ENCODE measurements around the gene SH3GLB1.

SH3GLB1 gene

DNA sequence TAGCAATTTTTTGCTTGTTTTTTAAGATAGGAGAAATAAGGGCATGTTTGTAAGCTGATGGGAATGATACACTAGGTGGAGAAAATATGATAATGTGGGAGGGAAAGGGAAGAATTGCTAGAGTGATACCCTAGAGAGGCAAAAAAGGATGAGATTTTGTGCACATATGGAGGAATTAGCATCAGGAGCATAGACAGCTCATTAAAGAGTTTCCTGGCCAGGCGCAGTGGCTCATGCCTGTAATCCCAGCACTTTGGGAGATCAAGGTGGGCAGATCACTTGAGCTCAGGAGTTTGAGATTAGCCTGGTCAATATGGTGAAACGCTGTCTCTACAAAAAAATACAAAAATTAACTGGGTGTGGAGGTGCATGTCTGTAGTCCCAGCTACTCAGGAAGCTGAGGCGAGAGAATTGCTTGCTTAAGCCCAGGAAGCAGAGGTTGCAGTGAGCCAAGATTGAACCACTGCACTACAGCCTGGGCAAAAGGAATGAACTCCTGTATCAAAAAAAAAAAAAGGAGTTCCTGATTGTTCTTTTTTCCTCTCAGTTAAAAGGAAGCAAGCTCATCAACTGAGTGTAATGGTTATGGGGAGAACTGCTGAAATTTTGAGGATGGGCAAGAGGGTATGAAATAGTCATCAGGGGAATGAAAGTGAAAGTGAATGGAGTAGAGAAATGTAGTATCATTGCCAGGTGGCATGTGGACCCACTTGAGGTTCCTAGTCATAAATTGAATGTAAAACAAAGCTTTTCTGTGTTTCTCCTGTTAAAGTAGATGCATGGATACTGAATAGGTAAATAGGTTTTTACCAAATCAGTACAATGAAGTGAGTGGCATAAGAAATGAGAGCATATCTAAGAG lies 35.5 kb downstream of the SH3GLB1 start:
- DNase-seq: no peak

DNA sequence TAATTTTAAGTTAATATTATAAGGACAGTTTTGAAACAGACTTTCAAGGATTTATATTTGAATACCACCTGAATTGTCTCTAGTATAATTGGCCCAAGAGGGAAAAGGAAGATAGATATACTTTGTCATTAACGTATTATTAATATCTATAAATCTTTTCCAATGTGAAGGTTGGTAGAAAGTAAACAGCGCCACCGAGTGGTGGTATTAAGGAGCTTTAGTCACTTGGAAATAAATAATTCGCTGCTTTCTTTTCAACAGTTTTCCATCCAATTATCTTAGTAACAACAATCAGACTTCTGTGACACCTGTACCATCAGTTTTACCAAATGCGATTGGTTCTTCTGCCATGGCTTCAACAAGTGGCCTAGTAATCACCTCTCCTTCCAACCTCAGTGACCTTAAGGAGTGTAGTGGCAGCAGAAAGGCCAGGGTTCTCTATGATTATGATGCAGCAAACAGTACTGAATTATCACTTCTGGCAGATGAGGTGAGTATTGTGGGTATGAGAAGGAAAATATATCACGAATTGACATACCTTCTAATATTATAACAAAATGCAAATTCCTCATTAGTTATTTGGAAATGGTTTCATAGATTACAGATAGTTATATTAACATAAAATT lies 37.7 kb downstream of the SH3GLB1 start:
- DNase-seq: peak; percentile 35

DNA sequence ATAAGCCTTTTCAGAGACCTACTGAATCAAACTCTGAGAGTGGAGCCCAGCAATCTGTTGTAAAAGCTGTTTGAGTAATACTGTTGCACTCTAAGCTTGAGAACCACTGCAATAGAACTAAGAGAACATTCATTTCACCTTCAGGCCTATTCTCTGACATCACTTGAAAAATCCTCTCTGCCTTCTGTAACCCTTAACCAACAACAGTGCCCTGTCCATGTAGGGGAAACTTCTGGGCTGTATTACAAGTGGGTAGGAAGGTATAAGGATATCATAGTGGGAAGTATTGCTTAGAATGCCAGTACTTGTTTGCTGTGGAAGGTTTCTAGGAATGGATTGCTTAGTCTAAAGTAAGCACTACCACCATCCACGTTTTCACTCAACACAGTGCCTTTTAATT lies 42.9 kb downstream of the SH3GLB1 start:
- DNase-seq: no peak

DNA sequence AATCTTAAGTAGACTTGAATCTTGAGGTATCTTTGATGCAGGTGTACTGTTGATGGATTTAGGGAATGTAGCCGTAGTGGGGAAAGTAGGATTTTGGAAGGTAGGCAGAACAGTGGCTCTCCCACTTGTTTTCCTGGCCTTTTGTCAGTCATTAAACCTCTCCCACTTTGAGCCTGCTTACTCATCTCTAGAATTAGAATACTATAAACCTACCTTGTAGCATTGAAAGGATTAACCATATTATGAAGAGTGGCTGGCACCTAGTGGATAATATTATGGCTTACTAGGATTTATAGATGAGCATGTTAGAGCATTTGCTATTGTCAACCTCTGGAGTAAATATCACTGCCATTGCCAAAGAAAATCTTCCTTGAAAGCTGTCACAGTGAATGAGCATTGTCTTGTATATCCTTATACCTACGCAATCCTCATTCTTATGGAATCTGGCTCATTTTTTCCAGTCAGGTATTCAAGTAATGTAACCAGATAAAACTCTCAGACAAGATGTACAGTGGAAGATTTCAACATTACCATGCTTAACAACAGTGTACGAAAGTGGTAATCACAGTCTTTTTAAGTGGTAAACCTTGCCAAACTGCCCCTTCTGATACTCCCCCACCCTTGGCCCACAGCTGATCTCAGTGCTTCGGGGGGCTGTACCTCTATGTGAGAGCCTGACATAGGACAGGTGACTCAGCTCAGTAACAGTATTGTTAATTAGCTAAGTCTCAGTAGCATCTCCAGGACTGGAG lies 44.4 kb downstream of the SH3GLB1 start:
- no peak for DNase-seq

DNA sequence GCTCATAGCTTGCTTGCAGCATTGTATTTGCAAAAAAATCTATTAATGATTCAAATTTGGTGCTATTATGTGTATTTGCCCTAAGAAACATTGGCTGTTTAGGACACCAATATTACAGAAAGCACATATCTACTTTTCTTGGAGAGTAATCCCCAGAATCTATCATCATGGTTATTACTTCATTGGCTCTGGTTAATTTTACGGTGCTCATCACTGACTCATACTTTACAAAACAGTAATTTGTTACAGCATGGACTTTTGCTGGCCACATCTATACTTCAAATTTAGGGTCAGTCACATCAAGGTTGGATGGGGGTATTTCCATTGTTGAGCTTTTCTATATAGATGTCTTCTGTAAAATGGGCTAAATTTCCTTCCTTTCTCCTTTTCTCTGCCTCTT lies 45.7 kb downstream of the SH3GLB1 start:
- DNase-seq: no peak

DNA sequence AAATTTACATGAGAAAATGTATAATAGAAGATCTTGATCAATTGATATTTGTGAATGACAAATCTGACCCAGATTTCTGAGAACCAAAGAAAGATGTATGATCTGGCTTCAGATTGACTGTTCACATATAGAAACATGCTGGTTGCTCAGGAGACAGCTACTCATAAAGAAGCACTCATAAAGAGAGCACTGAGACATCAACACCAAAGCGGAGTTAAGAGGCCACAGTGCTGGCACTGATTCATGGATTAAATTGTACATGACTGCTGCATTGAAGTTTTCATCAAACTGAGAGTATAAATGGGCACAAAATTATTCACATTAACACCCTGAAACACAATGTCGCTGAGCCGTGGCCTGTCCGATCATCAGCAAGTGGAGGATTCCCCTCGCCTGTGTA lies 46.2 kb downstream of the SH3GLB1 start:
- no peak for DNase-seq

DNA sequence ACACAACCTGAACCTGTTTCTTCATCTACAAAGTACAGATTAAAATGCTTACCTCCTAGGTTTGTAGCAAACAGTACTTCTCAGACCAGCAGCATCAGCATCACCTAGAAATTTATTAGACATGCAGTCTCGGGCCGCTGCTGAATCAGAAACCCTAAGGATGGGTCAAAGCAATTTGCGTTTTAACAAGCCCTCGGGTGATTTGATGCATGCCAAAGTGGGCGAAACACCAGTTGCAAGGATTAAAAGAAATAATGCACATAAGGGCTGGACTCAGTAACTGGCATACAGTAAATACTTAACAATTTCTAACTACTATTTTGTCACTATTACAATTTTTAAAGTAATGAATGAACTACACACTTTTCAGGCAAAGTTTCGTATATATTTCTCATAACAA lies 47.5 kb downstream of the SH3GLB1 start:
- no peak for DNase-seq

DNA sequence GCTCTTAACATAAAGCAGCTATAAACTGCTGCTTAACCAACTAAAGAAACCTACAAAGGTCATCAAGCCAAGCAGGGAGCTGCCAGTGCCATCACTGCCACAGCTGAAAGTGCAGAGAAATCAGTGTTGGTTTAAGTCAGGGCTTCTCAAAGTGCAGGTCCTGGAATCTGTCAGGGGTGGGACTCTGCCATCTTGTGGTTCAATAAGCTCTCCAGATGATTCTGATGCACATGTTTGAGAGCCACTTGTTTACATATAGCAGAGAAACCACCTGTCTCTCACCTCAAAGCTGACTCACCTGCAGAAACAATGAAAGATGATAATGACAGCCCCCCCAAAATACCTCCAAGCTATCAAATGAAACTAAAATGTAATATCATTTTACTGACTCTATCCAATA lies 49.3 kb downstream of the SH3GLB1 start:
- no peak for DNase-seq

DNA sequence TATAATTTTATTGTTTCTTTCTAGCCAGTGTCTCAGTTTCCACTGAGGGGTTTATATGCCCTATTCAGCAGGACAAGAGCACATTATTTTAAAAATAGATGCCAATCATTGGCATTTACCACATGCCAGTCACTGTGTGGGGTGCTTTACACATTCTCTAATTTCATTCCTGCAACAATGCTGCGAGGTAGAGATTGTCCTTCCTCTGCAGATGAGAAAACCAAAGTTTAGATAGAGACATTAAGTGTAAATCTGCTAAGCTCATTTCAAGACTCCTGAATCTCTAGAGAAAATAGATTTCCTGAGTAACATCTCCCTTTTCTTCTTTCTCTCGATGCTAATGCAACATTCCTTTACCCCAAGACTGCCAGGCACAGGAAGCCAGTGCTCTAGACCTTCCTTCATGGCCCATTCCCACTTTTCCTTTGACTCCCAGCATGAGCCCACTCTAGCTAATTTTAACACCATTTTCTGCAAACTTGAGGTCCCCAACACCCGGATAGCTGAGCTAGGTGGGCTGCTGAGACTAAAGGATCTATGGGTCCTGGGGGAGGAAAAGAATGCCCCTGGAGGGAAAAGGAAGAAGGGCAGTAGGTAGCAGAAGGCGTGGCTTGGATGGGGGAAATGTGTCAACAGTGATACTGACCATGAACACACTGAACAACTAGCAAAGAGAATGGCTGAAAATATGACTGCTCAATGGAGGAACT lies 50.0 kb downstream of the SH3GLB1 start:
- DNase-seq: no peak

DNA sequence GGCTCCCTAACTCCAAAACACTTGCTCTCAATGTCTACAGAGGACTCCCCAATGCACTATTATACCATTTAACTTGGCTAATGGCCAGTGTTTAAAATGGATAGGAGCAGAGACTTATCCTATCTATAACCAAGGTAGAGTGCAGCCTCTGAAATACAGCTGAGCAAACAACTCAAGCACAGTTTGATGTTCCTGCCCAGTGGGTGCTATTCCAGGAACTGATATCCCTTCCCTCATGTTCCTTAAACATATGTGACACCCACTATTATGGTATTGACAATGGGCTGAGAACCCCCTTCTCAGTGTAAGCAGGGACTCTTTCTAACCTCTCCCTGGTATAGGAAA lies 51.7 kb downstream of the SH3GLB1 start:
- DNase-seq: no peak

DNA sequence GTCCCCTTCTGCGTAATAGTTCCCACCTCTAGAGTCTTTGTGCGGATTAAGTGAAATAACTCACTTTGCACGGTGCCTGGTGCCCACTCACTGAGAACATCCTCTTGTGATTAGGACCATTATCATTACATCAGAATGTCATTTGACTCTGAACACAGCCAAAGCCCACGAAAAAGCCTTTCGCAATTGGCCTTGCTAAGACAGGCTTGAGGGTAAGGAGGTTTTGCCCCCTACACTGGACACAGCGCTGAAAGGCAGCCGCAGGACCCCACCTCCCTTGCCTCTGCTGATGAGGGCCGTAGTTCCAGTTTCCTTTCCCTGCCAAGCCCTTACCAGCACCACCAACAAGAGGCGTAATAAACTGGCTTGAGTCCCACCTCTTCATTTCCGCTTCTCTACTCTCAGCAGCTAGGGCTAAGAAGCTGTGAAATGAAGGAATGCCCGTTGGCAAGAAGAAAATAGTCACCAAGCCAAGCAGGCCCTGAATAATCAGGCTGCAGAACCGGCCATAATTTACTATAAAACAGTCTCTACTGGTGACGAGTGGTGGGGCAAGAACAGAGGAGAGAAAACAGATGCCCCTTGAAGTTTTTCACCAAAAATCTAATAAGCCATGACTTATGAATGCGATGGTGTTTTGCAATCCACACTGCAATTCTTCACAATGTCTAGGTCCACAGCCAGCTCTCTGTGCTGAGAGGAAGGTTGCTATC lies 53.1 kb downstream of the SH3GLB1 start:
- DNase-seq: no peak

DNA sequence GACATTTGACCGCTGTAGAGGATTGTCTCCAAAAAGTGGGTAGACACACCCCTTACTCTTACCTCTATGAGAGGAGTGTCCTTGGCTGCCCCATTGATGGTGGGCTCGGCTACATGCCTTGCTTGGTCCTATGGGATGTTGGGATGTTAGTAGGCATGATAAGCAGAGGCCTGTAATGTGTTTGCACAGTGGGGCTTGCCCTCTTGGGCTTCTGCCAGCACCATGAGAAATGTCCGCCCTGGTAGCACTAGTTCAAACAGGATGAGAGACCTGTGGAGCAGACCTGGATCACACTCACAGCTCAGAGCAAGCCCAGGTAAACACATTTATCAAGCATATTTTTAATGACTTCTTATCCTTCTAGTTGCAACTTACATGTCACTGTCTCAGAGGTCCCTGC lies 54.2 kb downstream of the SH3GLB1 start:
- DNase-seq: no peak

DNA sequence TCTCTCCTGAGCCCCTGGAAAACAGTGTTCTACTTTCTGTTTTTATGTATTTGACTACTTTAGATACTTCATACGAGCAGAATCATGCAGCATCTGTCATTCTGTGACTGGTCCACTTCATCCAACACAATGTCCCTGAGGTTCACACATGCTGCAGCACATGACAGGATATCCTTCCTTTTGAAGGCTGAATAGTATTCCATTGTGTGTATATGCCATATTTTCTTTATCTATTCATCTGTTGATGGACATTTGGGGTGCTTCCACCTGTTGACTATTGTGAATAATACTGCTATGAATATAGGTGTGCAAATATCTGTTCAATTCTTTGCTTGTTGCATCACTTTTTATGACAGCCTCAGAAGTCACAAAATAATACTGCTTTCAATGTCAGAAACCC lies 55.8 kb downstream of the SH3GLB1 start:
- no peak for DNase-seq

DNA sequence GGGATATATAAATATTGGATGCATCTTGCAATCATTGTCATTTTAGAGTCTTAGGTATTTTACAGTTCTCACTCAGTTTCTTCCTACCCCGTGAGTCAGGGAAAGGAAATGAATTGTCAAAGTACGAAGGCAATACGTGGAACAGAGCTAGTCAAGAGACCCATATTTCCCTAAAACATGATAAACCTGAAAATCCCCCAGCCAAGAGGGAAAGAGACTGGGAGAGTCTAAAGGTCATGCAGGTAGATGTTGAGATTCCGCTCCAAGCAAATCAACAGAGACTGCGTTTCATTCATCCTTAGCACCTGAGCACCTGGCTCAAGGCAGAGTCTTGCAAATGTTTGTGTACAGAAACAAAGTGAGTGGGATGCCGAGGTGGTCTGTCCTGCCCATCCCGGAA lies 58.0 kb downstream of the SH3GLB1 start:
- DNase-seq: no peak

DNA sequence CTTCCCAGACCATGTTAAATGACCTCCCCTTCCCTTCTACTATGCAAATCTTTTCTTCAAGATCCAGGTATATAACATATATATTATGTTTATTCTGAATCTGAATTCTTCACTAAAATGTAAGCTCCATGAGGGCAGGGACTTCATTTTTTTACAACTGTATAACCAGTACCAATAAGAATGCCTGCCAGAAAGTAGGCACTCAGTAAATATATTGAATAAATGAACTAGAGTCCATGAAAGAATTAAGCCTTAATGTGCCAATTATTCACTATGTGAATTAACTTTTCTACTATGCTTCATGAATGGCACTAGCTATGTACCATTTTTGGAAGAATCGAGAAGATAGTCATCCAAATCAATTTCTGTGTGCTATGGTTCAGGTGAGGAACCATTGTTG lies 60.1 kb downstream of the SH3GLB1 start:
- DNase-seq: no peak

DNA sequence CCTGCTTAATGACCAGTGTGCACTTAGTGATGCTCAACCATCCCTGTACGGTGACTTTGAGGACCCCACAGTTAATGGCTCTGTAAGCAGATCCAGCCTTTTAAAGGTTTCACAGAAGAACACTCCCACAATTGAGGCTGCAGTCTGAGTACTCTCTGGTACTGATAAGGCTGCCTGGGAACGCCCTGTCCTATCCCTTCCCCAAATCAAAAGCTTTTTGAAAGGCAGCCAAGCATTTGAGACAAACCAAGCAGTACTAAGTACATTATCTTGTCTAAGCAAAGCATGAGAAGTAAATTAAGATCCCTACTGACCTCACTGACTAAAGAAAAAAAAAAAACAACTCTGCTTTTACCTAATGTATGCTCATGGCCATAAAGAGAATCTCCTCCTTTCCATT lies 60.7 kb downstream of the SH3GLB1 start:
- no peak for DNase-seq

DNA sequence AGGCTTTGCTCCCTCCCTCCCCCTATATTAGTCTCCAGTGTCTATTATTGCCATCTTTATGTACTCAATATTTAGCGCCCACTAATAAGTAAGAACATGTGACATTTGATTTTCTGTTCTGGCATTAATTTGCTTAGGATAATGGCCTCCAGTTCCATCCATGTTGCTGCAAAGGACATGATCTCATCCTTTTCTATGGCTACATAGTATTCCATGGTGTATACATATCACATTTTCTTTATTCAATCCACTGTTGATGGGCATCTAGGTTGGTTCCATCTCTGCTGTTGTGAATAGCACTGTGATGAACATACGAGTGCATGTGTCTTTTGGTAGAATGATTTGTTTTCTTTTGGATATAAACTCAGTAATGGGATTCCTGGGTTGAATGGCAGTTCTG lies 61.3 kb downstream of the SH3GLB1 start:
- no peak for DNase-seq

DNA sequence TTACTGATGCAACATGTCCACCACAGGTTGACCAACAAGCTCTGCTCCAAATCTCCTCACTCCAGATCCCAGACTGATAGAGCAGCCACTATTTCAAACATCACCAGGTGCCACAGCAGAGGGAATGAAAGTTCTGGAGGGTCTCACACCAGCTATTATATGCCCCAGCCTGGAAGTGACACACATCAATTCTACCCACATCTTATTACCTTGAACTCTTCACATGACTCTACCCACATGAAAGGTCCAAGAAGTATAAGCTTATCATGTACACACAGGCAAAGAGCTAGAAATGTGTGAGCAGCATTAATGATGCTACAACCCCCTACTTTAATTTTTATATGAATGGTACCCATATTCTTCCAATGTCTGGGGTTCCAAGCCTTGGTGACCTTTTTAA lies 64.2 kb downstream of the SH3GLB1 start:
- no peak for DNase-seq

DNA sequence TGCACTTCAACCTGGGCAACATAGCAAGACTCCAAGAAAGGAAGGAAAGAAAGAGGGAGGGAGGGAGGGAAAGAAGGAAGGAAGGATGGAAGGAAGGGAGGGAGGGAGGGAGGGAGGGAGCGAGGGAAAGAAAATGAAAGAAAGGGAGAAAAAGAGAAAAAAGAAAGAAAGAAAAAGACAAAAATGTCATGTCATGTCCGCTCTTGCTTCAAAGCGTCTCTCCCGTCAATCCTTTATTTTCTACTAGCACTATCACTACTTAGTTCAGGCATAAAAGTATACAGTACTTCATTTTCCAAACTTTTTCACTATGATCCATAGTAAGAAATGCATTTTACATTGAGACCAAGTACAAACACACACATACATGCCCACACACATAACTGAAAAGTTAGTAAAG lies 64.7 kb downstream of the SH3GLB1 start:
- no peak for DNase-seq

DNA sequence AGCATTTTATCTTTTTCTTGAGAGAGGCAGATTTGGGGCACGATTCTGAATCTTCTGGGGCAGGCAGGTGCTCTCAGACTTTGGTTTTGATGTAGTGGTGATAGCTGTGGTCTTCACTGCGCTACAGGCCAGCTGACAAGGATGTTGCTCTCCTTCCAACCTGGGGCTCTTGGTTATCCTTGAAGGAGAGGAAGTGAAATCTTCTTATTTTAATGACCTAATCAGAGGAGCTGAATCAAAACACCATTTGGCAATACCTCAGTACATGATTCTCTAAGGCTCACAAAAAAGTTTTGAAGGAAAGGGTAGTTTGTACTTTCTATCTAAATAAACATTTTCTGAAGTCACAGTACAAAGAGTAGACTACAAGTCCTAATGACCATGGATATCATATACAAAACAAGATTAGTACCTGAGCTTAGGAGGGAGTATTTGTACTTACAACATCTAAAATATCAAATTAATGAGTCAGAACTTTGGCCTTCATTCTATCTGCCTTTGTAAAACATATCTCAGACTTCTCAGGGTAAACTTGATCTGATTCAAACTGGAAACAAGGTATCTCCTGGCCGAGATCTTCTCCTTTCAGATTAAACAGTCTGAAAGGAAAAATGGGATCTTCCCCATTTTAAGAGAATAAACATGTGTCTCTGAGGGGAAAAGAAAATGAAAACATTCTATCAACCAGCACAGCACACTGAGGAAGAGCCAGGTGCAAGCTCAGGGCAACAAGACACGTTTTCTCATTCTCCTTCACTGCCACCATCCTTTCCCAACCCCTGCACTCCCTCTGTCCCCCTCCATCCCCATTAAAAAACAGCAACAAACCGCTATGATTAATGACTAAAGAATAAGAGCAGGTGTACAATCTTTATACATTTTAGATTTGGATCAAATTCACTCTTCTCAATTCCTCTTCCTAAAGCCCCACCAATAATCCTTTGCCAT lies 69.2 kb downstream of the SH3GLB1 start:
- no peak for DNase-seq
